Measurements from ENCODE around the gene MPPE1.
"Not testable (repeated sequence)": the region's sequence is repeated elsewhere in the genome, so short reads cannot be mapped to it uniquely, and the experiment has no call there.

The MPPE1 gene

DNA sequence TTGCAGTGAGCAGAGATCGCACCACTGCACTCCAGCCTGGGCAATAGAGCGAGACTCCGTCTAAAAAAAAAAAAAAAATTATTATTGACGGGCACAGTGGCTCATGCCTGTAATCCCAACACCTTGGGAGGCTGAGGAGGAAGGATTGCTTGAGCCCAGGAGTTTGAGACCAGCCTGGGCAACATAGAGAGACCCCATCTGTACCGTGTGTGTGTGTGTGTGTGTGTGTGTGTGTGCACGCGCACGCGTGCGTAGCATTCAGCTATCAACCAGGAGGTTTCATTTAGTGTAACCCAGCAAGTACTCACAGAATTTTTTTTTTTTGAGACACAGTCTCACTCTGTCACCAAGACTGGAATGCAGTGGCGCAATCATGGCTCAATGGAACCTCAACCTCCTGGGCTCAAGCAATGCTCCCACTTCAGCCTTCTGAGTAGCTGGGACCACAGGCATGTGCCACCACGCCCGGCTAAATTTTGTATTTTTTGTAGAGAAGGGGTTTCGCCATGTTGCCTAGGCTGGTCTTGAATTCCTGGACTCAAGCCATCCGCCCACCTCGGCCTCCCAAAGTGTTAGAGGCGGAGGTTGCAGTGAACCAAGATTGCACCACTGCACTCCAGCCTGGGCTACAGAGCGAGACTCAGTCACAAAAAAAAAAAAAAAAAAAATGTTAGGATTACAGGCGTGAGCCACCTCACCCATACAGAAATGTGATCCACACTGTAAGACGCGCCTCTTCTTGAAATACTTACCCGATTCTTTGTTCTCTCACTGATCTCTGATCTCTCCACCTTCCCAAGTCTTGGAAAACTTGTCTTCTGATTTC lies 37.9 kb upstream of the MPPE1 start:
- H3K79me2 ChIP-seq (ENCODE audit: control insufficient read depth, insufficient read depth, low read length); H2BK5ac ChIP-seq (ENCODE audit: low read length); H2AK5ac ChIP-seq (ENCODE audit: low read length); DNase-seq; H4K8ac ChIP-seq (ENCODE audit: low read depth, low read length); H3K9ac ChIP-seq (ENCODE audit: low read length); H2BK120ac ChIP-seq (ENCODE audit: low read depth, low read length); H3K27me3 ChIP-seq (ENCODE audit: insufficient read depth, low read length, poor library complexity); H3K23ac ChIP-seq (ENCODE audit: low read length); H2BK15ac ChIP-seq (replicated peaks; ENCODE audit: low read depth); H3K27ac ChIP-seq (ENCODE audit: low read depth, low read length); H4K5ac ChIP-seq (ENCODE audit: low read length); H3K36me3 ChIP-seq (ENCODE audit: control insufficient read depth, insufficient read depth, low read length); H3K4ac ChIP-seq (ENCODE audit: low read depth, low read length); H3K4me2 ChIP-seq (ENCODE audit: low read length); H3K79me1 ChIP-seq (ENCODE audit: low read length); H3K4me1 ChIP-seq (ENCODE audit: control insufficient read depth, low read depth, low read length); H3K4me3 ChIP-seq (ENCODE audit: low read length): not testable (repeated sequence)
- WGBS (ENCODE audit: extremely low coverage, insufficient coverage, low lambda C conversion rate): no CpG with 5 or more reads among the region's 22 CpGs
- Histone ChIP-seq H3K56ac (ENCODE audit: low read length) (peak overlapping the region; percentile 59), H3K18ac (ENCODE audit: low read length) (peak overlapping the region; percentile 65)

DNA sequence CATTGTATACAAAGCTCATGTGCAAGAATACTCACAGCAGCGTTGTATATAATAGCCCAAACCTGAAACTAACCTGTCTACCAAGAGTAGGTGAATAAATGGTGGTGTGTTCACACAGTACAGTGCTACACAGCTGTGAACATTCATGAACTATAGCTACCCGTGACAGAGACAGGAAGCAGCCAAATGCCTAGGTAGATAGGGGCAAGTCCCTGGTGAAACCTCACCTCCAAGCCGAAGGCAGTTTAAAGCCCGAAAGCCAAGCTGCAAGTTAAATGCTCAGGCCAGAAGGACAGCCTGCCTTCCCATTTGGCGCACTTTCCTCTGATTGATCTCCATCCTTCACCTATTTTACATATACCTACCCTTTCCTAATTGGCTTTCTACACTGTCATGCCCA lies 36.7 kb upstream of the MPPE1 start:
- H3K23ac ChIP-seq (ENCODE audit: low read length): no peak overlapping the region
- WGBS (ENCODE audit: extremely low coverage, insufficient coverage, low lambda C conversion rate): no CpG with 5 or more reads among the region's 5 CpGs
- H3K27me3 ChIP-seq (ENCODE audit: insufficient read depth, low read length, poor library complexity): no peaks in the 10 kb centered on the region
- H3K9ac ChIP-seq (ENCODE audit: low read length): no peak overlapping the region
- no peak overlapping the region for H3K4ac ChIP-seq (ENCODE audit: low read depth, low read length)
- H3K18ac ChIP-seq (ENCODE audit: low read length): no peak overlapping the region
- no peak overlapping the region for H2BK5ac ChIP-seq (ENCODE audit: low read length)
- DNase-seq: no peak
- H2BK15ac ChIP-seq (replicated peaks; ENCODE audit: low read depth): no peak overlapping the region
- H2BK120ac ChIP-seq (ENCODE audit: low read depth, low read length): no peak overlapping the region
- H3K4me2 ChIP-seq (ENCODE audit: low read length): no peak overlapping the region
- H2AK5ac ChIP-seq (ENCODE audit: low read length): no peak overlapping the region
- H3K36me3 ChIP-seq (ENCODE audit: control insufficient read depth, insufficient read depth, low read length): no peaks in the 10 kb centered on the region
- no peak overlapping the region for H3K27ac ChIP-seq (ENCODE audit: low read depth, low read length)
- H4K5ac ChIP-seq (ENCODE audit: low read length): no peak overlapping the region
- no peaks in the 10 kb centered on the region for H3K4me1 ChIP-seq (ENCODE audit: control insufficient read depth, low read depth, low read length)
- no peak overlapping the region for H3K4me3 ChIP-seq (ENCODE audit: low read length)
- no peak overlapping the region for H4K8ac ChIP-seq (ENCODE audit: low read depth, low read length)
- no peaks in the 10 kb centered on the region for H3K79me2 ChIP-seq (ENCODE audit: control insufficient read depth, insufficient read depth, low read length)
- H3K79me1 ChIP-seq (ENCODE audit: low read length): no peaks in the 10 kb centered on the region
- H3K56ac ChIP-seq (ENCODE audit: low read length): no peak overlapping the region

GRCh38 chr18:11944252-11944651 lies 36.1 kb upstream of the MPPE1 start:
- H3K4me1 ChIP-seq (ENCODE audit: control insufficient read depth, low read depth, low read length): no peaks in the 10 kb centered on the region
- H3K56ac ChIP-seq (ENCODE audit: low read length): no peak overlapping the region
- no peak overlapping the region for H2BK120ac ChIP-seq (ENCODE audit: low read depth, low read length)
- H4K5ac ChIP-seq (ENCODE audit: low read length): no peak overlapping the region
- H3K4me2 ChIP-seq (ENCODE audit: low read length): no peak overlapping the region
- H3K4ac ChIP-seq (ENCODE audit: low read depth, low read length): no peak overlapping the region
- H2BK15ac ChIP-seq (replicated peaks; ENCODE audit: low read depth): no peak overlapping the region
- no peak overlapping the region for H3K23ac ChIP-seq (ENCODE audit: low read length)
- no peak overlapping the region for H3K9ac ChIP-seq (ENCODE audit: low read length)
- no peaks in the 10 kb centered on the region for H3K79me1 ChIP-seq (ENCODE audit: low read length)
- H2BK5ac ChIP-seq (ENCODE audit: low read length): no peak overlapping the region
- H3K4me3 ChIP-seq (ENCODE audit: low read length): no peak overlapping the region
- H3K79me2 ChIP-seq (ENCODE audit: control insufficient read depth, insufficient read depth, low read length): no peaks in the 10 kb centered on the region
- H4K8ac ChIP-seq (ENCODE audit: low read depth, low read length): no peak overlapping the region
- no peaks in the 10 kb centered on the region for H3K27me3 ChIP-seq (ENCODE audit: insufficient read depth, low read length, poor library complexity)
- no peak overlapping the region for H3K18ac ChIP-seq (ENCODE audit: low read length)
- no peak overlapping the region for H3K27ac ChIP-seq (ENCODE audit: low read depth, low read length)
- no peak for DNase-seq
- no peaks in the 10 kb centered on the region for H3K36me3 ChIP-seq (ENCODE audit: control insufficient read depth, insufficient read depth, low read length)
- WGBS (ENCODE audit: extremely low coverage, insufficient coverage, low lambda C conversion rate): no CpG with 5 or more reads among the region's 4 CpGs
- no peak overlapping the region for H2AK5ac ChIP-seq (ENCODE audit: low read length)

GRCh38 chr18:11943551-11943950 lies 35.4 kb upstream of the MPPE1 start:
- Histone ChIP-seq H3K27me3 (ENCODE audit: insufficient read depth, low read length, poor library complexity) (no peaks in the 10 kb centered on the region), H3K36me3 (ENCODE audit: control insufficient read depth, insufficient read depth, low read length) (no peaks in the 10 kb centered on the region), H4K5ac (ENCODE audit: low read length) (no peak overlapping the region), H3K4ac (ENCODE audit: low read depth, low read length) (no peak overlapping the region), H2BK120ac (ENCODE audit: low read depth, low read length) (no peak overlapping the region), H3K79me2 (ENCODE audit: control insufficient read depth, insufficient read depth, low read length) (no peaks in the 10 kb centered on the region), H3K56ac (ENCODE audit: low read length) (no peak overlapping the region), H3K4me3 (ENCODE audit: low read length) (no peak overlapping the region), H3K79me1 (ENCODE audit: low read length) (no peaks in the 10 kb centered on the region), H3K4me2 (ENCODE audit: low read length) (no peak overlapping the region), H2BK15ac (replicated peaks; ENCODE audit: low read depth) (no peak overlapping the region), H2BK5ac (ENCODE audit: low read length) (no peak overlapping the region), H3K23ac (ENCODE audit: low read length) (no peak overlapping the region), H3K9ac (ENCODE audit: low read length) (no peak overlapping the region), H3K18ac (ENCODE audit: low read length) (no peak overlapping the region), H3K27ac (ENCODE audit: low read depth, low read length) (no peak overlapping the region), H4K8ac (ENCODE audit: low read depth, low read length) (no peak overlapping the region), H2AK5ac (ENCODE audit: low read length) (no peak overlapping the region), H3K4me1 (ENCODE audit: control insufficient read depth, low read depth, low read length) (no peaks in the 10 kb centered on the region)
- DNase-seq: no peak
- no CpG with 5 or more reads among the region's 6 CpGs for WGBS (ENCODE audit: extremely low coverage, insufficient coverage, low lambda C conversion rate)

DNA sequence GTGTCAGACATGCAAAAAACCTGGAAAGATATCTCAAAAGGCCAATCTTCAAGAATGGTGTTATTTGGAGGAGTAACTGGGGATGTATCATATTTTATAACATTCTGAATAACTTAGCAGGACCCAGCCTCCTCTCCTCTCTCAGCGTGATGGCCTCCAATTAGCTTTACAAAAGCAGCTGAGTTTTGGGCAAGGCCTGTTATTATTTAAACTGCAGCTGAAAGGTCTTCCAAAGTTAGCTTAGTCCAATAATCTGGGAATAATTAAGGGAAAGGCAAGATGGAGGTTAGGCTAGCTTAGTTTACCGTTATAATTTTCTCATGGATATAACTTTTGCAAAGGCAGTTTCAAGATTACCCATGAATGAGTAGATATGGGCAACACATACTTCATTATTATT lies 32.8 kb upstream of the MPPE1 start:
- Histone ChIP-seq H3K4ac (ENCODE audit: low read depth, low read length) (no peak overlapping the region), H3K9ac (ENCODE audit: low read length) (no peak overlapping the region), H2BK120ac (ENCODE audit: low read depth, low read length) (no peak overlapping the region), H3K4me3 (ENCODE audit: low read length) (no peak overlapping the region), H3K56ac (ENCODE audit: low read length) (no peak overlapping the region), H3K79me1 (ENCODE audit: low read length) (no peaks in the 10 kb centered on the region), H3K23ac (ENCODE audit: low read length) (no peak overlapping the region), H3K27me3 (ENCODE audit: insufficient read depth, low read length, poor library complexity) (no peaks in the 10 kb centered on the region), H3K4me2 (ENCODE audit: low read length) (no peak overlapping the region), H3K36me3 (ENCODE audit: control insufficient read depth, insufficient read depth, low read length) (no peaks in the 10 kb centered on the region), H3K4me1 (ENCODE audit: control insufficient read depth, low read depth, low read length) (no peaks in the 10 kb centered on the region), H2BK5ac (ENCODE audit: low read length) (no peak overlapping the region), H4K5ac (ENCODE audit: low read length) (no peak overlapping the region), H3K79me2 (ENCODE audit: control insufficient read depth, insufficient read depth, low read length) (no peaks in the 10 kb centered on the region), H4K8ac (ENCODE audit: low read depth, low read length) (no peak overlapping the region), H3K18ac (ENCODE audit: low read length) (no peak overlapping the region), H2BK15ac (replicated peaks; ENCODE audit: low read depth) (no peak overlapping the region), H2AK5ac (ENCODE audit: low read length) (no peak overlapping the region), H3K27ac (ENCODE audit: low read depth, low read length) (no peak overlapping the region)
- no CpG with 5 or more reads among the region's 2 CpGs for WGBS (ENCODE audit: extremely low coverage, insufficient coverage, low lambda C conversion rate)
- no peak for DNase-seq
